ENCODE measurements around the gene AFF3.
"Not testable (repeated sequence)": the region's sequence is repeated elsewhere in the genome, so short reads cannot be mapped to it uniquely, and the experiment has no call there.

The AFF3 gene

GRCh38 chr2:100143286-100143685 is 896 bp upstream of the AFF3 start:
- no peak for DNase-seq

GRCh38 chr2:100141906-100142305 is 484 bp downstream of the AFF3 start:
- no peak for DNase-seq

- DNase-seq = no peak
Measured at GRCh38 chr2:100140582-100140981, 1.8 kb downstream of the AFF3 start.

GRCh38 chr2:100137866-100138570 is 4.4 kb downstream of the AFF3 start:
- no peak for DNase-seq

GRCh38 chr2:100137318-100137717 is 5.1 kb downstream of the AFF3 start:
- DNase-seq = no peak

- DNase-seq = no peak
Measured at GRCh38 chr2:100136310-100136709, 6.1 kb downstream of the AFF3 start.

- DNase-seq = no peak
Measured at GRCh38 chr2:100135415-100135814, 7.0 kb downstream of the AFF3 start.

GRCh38 chr2:100130595-100131391 is 11.6 kb downstream of the AFF3 start:
- DNase-seq = no peak

GRCh38 chr2:100126897-100127401 is 15.4 kb downstream of the AFF3 start:
- no peak for DNase-seq

- DNase-seq = no peak
Measured at GRCh38 chr2:100126201-100126600, 16.2 kb downstream of the AFF3 start.

- DNase-seq = no peak
Measured at GRCh38 chr2:100125626-100126025, 16.8 kb downstream of the AFF3 start.

GRCh38 chr2:100124761-100125160 is 17.6 kb downstream of the AFF3 start:
- DNase-seq = no peak

GRCh38 chr2:100121124-100121718 is 21.2 kb downstream of the AFF3 start:
- no peak for DNase-seq

GRCh38 chr2:100119235-100119634 is 23.2 kb downstream of the AFF3 start:
- no peak for DNase-seq

GRCh38 chr2:100113990-100114433 is 28.4 kb downstream of the AFF3 start:
- DNase-seq = no peak

- no peak for DNase-seq
Measured at GRCh38 chr2:100110614-100111000, 31.8 kb downstream of the AFF3 start.

GRCh38 chr2:100109986-100110613 is 32.3 kb downstream of the AFF3 start:
- DNase-seq = no peak

- DNase-seq = not testable (repeated sequence)
Measured at GRCh38 chr2:100108648-100109020, 33.8 kb downstream of the AFF3 start.

GRCh38 chr2:100107906-100108647 is 34.3 kb downstream of the AFF3 start:
- DNase-seq = no peak

- no peak for DNase-seq
Measured at GRCh38 chr2:100107440-100107839, 35.0 kb downstream of the AFF3 start.

- no peak for DNase-seq
Measured at GRCh38 chr2:100106460-100106859, 35.9 kb downstream of the AFF3 start.

GRCh38 chr2:100105678-100106054 is 36.7 kb downstream of the AFF3 start:
- no peak for DNase-seq

All from stimulated activated naive CD4-positive, alpha-beta T cell treated with Interleukin-2 at 50 U/mL for 16 hours (primary cell).